HG03095 (cell line): ENCODE measurements around the gene DAD1.
"Not testable (repeated sequence)": the region's sequence is repeated elsewhere in the genome, so short reads cannot be mapped to it uniquely, and the experiment has no call there.

Experiments used
- ATAC-seq: cut with Tn5 transposase; IDR thresholded peaks from one replicate; pipeline ENCODE4 v1.9.1; 2021; ENCODE audit warnings: moderate library complexity; ENCODE audit not compliant: unreplicated experiment

The DAD1 gene

GRCh38 chr14:22599349-22599748 is 10.3 kb upstream of the DAD1 start:
- no peak for ATAC-seq

GRCh38 chr14:22598896-22599244 is 9.8 kb upstream of the DAD1 start:
- ATAC-seq = no peak

DNA sequence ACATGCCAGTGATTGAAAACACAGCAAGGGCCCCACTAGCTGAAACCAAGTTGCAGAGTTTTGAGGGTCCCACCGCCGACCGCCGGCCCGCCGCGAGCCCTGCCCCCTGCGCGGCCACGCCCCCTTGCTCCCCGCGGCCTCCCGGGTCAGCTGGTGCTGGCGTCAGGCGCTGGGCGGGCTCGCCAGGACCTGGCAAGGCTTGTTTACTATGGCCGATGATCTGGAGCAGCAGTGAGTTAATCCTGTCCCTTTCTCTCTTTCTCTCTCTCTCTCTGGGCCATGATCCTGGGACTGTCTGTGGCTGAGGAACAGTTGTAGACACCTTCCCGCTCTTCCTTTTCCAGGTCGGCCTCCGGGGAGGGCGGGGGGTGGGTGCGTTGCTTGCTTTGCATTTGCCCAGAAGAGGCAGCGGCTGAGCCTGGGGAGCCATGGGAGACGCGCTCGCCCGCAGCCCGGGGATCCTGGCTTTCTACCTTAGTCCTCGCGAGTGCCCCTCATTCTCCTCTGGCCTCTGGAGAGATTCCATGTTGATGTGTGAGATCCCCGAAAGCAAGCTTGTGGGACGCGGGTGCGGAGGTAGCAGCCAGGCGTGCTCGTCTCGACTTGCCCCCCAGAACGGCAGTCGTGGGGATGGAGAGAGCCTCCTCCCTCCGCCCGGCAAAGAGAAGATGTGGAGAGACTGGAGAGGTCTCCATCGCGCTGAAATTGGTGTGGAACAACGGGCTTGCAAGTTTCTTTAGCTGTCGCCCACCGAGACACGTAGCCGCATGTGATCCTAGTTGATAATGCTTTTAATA is 9.3 kb upstream of the DAD1 start, which contains the start of gene ABHD4:
TSS of gene ABHD4 (plus strand) at position 202 of the 797 bp plus-strand sequence. CDS start at position 209, 7 bp downstream.
- peak; percentile 69 for ATAC-seq

- peak; percentile 19 for ATAC-seq
Observed at GRCh38 chr14:22597771-22598098, 8.7 kb upstream of the DAD1 start.

- no peak for ATAC-seq
Observed at GRCh38 chr14:22597265-22597664, 8.2 kb upstream of the DAD1 start.

GRCh38 chr14:22596354-22596879 is 7.4 kb upstream of the DAD1 start:
- no peak for ATAC-seq

DNA sequence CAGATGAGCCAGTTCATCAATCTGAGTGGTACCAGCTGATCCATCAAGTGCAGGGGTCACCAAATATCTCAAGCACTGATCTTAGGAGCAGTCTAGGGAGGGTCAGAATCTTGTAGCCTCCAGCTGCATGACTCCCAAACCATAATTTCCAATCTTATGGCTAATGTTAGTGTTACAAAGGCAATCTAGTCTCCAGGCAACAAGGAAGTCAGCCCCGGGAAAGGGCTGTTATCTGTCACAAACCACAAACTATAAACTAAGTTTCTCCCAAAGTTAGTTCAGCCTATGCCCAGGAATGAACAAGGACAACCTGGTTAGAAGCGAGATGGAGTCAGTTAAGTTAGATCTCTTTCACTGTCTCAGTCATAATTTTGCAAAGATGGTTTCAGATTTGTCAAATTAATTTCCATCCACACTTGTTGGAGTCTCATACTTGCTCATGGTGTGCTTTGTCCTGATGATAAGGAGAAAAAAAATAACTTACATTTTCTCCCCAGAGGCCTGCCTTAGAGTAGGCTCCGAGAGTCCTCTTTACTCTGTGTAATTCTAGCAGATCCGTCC is 5.2 kb upstream of the DAD1 start:
- ATAC-seq = no peak

DNA sequence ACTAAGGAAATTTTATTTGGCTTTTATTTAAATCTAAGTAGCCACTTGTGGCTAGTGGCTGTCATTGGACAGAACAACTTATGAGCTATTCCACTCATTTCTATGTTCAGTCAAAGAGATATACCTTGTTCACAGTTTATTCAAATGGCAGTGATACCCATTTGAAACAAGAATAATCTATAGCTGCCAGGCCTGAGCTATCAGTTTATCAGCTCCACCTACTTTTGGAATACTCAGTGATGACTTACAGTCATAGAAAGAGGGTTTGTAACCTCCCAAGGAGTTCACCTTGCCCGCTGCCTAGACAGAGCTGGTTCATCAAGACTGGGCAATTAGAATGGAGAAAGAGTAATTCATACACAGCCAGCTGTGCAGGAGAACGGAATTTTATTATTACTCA is 4.6 kb upstream of the DAD1 start:
- no peak for ATAC-seq

DNA sequence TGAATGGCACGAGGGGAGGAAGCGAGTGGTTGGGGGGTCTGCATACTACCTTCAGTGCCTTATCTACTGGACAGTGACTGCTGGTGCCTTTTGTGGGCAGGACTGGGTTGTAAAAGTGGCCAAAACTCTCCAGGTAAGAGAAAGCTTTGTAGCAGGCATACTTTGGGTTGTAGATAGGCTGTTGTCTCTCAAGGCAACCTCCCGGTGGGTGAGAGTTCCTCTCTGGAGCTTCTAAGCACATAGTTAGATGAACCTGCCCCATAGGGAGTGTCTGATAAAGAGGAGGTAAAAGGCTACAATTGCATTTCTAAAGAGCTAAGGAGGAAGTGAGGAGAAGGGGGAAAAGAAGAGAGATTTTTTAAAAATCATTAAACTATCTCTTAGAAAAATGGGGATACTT is 4.2 kb upstream of the DAD1 start:
- ATAC-seq = no peak

GRCh38 chr14:22588526-22589095 is 413 bp downstream of the DAD1 start:
- ATAC-seq = no peak

GRCh38 chr14:22587677-22588422 is 1.2 kb downstream of the DAD1 start:
- ATAC-seq = not testable (repeated sequence)

DNA sequence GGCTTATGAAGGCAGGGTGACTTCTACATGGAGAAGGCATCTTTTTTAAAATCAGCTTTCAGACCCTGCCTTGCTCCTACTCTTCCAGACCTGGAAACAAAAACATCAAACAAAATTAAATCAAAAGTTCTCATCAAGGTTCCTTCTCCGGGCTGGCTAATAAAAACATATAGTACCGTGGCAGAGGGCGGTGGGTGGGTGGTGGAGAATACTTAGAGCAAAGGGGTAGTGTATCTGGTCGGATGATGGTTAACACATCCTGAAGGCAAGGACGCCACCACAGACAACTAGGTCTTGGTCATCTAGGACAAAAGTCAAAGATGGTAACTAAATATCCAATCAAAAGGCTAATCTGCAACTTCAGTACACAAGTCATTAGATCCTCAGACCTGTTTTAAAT is 1.8 kb downstream of the DAD1 start:
- no peak for ATAC-seq

DNA sequence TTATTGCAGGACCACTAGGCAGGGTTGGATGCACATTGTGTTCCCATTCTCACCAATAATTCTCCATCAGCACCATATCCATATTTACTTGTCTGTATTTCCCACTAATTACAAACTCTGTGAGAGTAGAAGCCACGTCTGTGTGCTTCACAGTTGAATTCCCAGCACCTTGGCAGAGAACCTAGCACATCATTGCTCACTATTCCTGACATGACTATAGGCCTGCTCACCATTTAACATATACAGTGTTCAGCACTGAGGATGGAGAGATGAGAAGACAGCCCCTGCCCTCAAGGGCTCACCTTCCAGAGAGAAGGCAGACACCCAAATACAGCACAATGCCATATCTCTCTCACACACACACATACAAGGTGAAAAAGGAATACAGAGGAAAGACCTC is 5.0 kb downstream of the DAD1 start:
- ATAC-seq = no peak

DNA sequence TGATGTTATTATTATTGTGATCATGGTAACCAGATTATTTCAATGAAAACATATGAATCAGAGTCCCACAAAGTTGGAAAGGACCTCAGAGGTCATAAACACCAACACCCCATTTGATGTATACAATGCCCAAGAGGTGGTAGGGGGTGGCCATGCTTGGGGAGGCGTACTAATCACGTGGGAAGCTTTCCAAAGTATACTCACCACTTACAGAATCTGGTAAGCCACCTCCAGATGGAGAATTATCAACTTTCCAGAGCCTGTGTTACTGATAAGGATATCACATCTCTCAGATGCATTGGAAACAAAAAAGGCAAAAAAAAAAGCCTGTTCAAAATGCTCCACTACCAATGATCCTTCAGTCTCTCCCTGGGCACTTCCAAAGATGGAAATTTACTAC is 8.4 kb downstream of the DAD1 start:
- ATAC-seq = no peak

DNA sequence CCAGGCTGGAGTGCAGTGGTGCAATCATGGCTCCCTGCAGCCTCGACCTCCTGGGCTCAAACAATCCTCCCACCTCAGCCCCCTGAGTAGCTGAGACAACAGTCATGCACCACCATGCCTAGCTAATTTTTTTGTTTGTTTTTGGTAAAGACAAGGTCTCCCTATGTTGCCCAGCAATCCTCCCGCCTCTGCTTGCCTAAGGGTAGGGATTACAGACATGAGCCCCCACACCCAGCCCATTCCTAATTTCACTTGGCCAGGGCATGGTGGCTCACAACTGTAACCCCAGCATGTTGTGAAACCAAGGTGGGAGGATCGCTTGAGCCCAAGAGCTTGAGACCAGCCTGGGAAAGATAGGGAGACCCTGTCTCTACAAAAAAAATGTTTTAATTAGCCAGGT is 9.1 kb downstream of the DAD1 start:
- ATAC-seq = no peak

DNA sequence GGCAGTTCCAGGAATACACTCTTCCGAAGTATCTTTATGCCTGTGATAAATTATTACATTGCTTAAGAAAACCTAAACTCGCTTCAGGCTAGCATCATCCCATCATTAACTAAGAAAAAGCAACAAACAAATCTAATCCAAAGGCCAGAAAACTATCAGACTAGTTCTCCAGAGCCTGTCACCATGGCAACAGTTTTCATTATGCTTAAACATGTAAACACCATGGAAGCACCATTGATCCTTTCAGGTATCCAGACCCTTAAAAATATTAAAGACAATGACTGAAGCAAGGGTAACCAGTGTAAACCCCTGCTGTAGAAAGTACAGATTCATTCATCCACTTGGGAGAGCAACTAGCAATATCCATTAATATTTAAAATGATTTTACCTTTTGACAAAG is 9.8 kb downstream of the DAD1 start:
- ATAC-seq = no peak

GRCh38 chr14:22577334-22577908 is 11.6 kb downstream of the DAD1 start:
- no peak for ATAC-seq

- no peak for ATAC-seq
Observed at GRCh38 chr14:22573804-22574203, 15.2 kb downstream of the DAD1 start.

DNA sequence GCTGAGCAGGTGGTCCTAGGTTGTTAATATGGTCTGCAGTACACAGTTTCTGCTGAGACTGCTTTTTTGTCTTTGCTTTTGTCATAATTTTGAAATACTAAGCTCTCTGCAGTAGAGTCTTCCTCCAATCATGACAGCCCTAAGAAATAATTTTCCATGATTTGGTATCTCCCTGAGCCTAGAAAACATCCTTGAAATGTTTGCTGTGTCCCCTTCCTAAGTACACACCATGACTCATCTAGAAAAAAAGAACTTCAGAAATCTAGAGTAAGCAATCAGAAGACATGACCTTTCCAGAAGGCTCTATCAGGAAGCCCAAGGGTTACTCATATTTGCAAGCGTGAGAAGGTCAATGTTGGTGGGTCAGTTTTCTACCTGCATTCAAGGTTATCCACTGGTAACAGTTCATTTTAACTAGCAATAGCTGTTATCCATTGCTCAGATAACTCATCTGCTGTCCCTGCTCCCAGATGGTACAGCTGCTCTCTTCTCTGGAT is 16.4 kb downstream of the DAD1 start:
- no peak for ATAC-seq

DNA sequence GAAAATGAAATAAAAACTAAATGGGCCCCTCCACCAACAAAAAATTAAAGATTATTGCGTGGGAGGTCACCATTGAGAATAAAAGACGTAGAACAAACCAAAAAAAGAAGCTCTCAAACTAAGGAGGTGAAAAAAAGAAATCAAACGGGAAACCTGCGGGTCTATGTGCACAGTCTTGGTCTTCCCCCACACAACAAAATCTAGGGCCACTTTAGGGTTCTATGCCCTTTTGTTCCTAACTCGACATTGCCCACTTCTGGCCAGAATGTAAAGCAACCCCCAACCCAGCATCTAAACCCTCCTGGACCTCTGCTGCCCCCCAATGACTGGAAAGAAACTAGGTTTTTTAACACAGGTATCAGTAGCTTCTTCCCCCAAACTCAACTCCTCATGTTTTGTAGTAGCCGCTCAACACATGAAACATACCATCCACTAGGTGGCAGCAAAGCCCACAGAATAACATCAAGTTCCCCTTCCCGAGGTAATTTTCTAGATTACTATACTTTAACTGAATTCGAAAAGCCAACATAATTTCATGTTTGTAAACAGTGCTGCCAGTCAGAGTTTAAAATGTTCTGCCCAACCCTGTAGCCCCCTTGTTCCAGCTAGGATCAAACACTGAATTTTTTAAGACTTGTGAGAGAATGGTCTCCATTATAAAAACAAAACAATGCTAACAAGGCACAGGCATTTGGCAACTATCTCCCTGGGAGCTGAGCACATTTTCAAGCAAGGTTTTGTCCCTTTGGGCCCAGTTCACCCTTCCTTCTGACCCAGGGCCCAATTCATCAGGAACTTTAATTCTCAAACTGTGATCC is 18.7 kb downstream of the DAD1 start:
- peak; percentile 48 for ATAC-seq
